GM12873 (cell line): ENCODE data around the gene ARHGAP26.

Experiments used
- CTCF ChIP-seq: IDR thresholded peaks from 2 replicates; pipeline ENCODE4 v1.5.1; 2012; ENCODE audit warnings: low read depth, mild to moderate bottlenecking, moderate library complexity, low read length, control low read depth; ENCODE audit not compliant: insufficient read depth; ENCODE audit errors: missing control alignments

The ARHGAP26 gene

GRCh38 chr5:143207058-143207457 lies 436.9 kb downstream of the ARHGAP26 start:
- TF ChIP-seq CTCF: no peak

- no peak for TF ChIP-seq CTCF
These were observed 437.6 kb downstream of the ARHGAP26 start for GRCh38 chr5:143207563-143208364.

- TF ChIP-seq CTCF: no peak
These were observed 438.1 kb downstream of the ARHGAP26 start for GRCh38 chr5:143208365-143208641.

- peak; percentile 60 for TF ChIP-seq CTCF
These were observed 438.8 kb downstream of the ARHGAP26 start for GRCh38 chr5:143208781-143209510.

GRCh38 chr5:143209881-143210395 lies 439.8 kb downstream of the ARHGAP26 start:
- no peak for TF ChIP-seq CTCF

- TF ChIP-seq CTCF: no peak
These were observed 440.4 kb downstream of the ARHGAP26 start for GRCh38 chr5:143210576-143210975.

GRCh38 chr5:143212261-143212660 lies 442.1 kb downstream of the ARHGAP26 start:
- no peak for TF ChIP-seq CTCF
